ENCODE data around the gene RTL10.

RTL10 gene

GRCh38 chr22:19893363-19893762, 38.7 kb upstream of the RTL10 start:
- no peak for TF ChIP-seq ZFX (IDR thresholded peaks at IDR 0.05)
- TF ChIP-seq, protein P1, sequence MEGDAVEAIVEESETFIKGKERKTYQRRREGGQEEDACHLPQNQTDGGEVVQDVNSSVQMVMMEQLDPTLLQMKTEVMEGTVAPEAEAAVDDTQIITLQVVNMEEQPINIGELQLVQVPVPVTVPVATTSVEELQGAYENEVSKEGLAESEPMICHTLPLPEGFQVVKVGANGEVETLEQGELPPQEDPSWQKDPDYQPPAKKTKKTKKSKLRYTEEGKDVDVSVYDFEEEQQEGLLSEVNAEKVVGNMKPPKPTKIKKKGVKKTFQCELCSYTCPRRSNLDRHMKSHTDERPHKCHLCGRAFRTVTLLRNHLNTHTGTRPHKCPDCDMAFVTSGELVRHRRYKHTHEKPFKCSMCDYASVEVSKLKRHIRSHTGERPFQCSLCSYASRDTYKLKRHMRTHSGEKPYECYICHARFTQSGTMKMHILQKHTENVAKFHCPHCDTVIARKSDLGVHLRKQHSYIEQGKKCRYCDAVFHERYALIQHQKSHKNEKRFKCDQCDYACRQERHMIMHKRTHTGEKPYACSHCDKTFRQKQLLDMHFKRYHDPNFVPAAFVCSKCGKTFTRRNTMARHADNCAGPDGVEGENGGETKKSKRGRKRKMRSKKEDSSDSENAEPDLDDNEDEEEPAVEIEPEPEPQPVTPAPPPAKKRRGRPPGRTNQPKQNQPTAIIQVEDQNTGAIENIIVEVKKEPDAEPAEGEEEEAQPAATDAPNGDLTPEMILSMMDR (conservative IDR thresholded peaks at IDR 0.05), result no peak
- no peak overlapping the region for H3K27ac ChIP-seq

GRCh38 chr22:19892925-19893324, 38.3 kb upstream of the RTL10 start:
- TF ChIP-seq ZFX (IDR thresholded peaks at IDR 0.05), result no peak
- TF ChIP-seq, protein P1 (conservative IDR thresholded peaks at IDR 0.05), result no peak
- H3K27ac ChIP-seq, result no peak overlapping the region

- TF ChIP-seq, protein P1 (conservative IDR thresholded peaks at IDR 0.05), result no peak
- TF ChIP-seq ZFX (IDR thresholded peaks at IDR 0.05), result no peak
- no peak overlapping the region for H3K27ac ChIP-seq
Observed at GRCh38 chr22:19892257-19892879, 37.7 kb upstream of the RTL10 start.

DNA sequence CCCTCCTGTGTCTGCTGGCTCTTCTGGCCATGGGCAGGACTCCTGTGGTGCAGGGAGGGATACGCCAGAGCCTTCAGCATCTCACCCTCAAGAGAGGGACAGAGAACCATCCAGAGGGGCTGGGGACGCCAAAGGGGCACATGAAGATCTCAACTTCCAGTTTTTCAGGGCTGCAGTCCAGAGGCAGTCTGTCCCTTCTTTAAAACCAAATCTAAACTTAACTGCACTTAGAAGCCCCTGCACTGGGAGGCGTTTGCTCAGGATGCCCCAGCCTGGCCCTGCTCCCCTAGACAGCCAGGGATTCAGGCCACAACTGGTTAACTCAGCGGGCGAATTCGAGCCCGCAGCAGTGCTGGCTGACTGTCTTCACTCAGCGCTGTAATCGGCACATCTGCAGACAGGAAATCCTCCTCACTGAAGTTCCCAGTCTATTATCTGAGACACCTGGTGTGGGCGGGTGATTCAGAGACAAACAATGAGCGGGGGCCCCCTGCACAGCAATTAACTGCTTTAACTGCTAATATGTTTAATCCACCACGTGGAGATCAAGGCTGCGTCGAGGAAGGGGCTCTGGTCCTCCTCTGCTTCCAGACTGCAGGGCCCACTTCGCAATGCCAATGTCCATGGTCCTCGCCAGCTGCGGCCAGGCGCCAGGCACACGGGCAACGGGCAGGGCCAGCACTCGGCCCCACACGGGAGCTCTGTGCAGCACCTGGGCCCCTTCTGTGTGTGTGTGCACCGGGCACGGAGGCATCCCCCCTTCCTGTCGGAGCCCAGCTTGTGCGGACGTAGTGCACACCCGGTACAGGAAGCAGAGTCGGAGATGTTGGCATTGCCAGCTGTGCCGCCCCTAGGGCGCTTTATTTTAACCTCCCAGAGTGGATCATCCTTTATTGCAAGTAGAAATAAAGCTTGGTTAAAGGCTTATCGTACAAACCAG, 36.9 kb upstream of the RTL10 start:
- no peak overlapping the region for H3K27ac ChIP-seq
- TF ChIP-seq, protein P1 (conservative IDR thresholded peaks at IDR 0.05), result no peak
- no peak for TF ChIP-seq ZFX (IDR thresholded peaks at IDR 0.05)

DNA sequence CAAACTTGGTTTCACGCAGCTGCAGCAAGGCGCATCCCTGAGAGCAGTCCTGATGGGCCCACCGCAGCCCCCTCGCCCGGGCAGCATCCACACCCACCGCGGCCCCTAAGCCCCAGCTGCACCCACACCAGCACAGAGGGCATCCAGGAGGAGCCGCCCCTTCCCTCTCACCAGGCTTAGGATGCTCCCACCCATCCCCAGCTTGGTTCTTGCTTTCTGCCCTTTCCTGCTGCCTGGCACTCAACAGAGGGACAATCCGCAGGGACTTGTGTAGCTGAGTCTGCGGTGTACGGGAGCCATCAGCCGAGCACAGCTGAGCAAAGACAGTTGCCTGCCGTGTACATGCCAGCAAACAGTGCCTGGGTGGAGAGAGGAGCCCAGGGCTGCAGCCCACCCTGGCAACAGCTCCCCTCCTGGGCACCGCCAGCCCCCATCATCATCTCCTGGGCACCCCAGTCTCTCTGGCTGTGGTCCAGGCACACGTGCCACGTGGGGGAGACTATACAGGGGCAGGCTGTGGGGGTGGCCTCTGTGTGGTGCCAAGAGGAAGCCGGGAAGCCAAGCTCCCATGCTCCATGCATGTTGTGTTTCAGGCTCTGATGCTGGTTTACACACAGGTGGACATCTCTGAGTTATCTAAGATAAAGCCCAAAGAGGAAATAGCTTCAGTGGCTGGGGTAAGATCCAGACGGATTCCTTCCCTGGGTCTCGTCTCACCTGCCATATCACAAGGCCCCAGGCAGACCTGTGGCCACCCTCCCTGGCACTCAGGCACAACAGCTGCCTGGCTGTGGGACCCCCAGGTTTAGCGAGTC, 36.0 kb upstream of the RTL10 start:
- TF ChIP-seq, protein P1 (conservative IDR thresholded peaks at IDR 0.05), result no peak
- TF ChIP-seq ZFX (IDR thresholded peaks at IDR 0.05), result no peak
- H3K27ac ChIP-seq, result no peak overlapping the region

DNA sequence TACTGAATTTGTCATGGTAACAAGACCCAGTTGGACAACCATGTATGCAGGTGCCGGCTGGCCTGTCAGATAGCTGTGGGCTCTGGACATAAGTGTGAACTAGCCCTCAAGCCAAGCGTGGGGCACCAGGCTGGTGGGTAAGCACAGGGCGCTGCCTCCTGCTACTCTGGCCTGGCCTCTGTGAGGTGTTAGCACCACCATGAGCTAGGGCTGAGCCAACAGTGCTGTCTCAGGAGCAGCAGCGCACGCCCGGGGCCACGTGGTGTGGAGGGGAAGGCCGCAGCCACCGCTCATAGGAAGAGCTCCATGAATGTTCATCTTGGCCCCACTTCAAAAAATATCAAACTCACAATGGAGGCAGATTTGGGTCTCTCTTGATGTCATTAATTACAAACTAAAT, 35.3 kb upstream of the RTL10 start:
- TF ChIP-seq, protein P1 (conservative IDR thresholded peaks at IDR 0.05), result no peak
- no peak for TF ChIP-seq ZFX (IDR thresholded peaks at IDR 0.05)
- H3K27ac ChIP-seq, result no peak overlapping the region
